H9 (cell line): ENCODE data around the gene ITGB2. TPM values are rescaled to one million over a fixed set of nuclear protein-coding genes. Genes with fewer than 3 reads are reported as not detected.

Experiments used
- DNase-seq: peaks from one replicate; pipeline ENCODE4 v3.0.0-alpha.2; 2017
- H2AFZ ChIP-seq: one replicate; pipeline ENCODE4 v1.6.1; 2013; ENCODE audit warnings: mild to moderate bottlenecking, low read length, control low read depth, moderate library complexity
- H2AK5ac ChIP-seq: 2 replicates; pipeline ENCODE4 v1.6.1; 2013; ENCODE audit warnings: low read length, control low read depth, mixed read lengths; ENCODE audit not compliant: insufficient read length
- H2BK120ac ChIP-seq: one replicate; pipeline ENCODE4 v1.6.1; 2013; ENCODE audit warnings: low read depth, mild to moderate bottlenecking, low read length, control low read depth, inconsistent platforms; ENCODE audit not compliant: poor library complexity, severe bottlenecking
- H2BK12ac ChIP-seq: 2 replicates; pipeline ENCODE4 v1.6.1; 2013; ENCODE audit warnings: low read length, control low read depth, mixed read lengths, low read depth; ENCODE audit not compliant: insufficient read length
- H2BK15ac ChIP-seq: 2 replicates; pipeline ENCODE4 v1.6.1; 2013; ENCODE audit warnings: low read depth, low read length, control low read depth
- H2BK20ac ChIP-seq: one replicate; pipeline ENCODE4 v1.6.1; 2013; ENCODE audit warnings: low read depth, mild to moderate bottlenecking, low read length, control low read depth, inconsistent platforms; ENCODE audit not compliant: poor library complexity, severe bottlenecking
- H2BK5ac ChIP-seq: 2 replicates; pipeline ENCODE4 v1.6.1; 2013; ENCODE audit warnings: low read length, control low read depth, mixed read lengths; ENCODE audit not compliant: insufficient read length
- H3K14ac ChIP-seq: 2 replicates; pipeline ENCODE4 v1.6.1; 2013; ENCODE audit warnings: low read length, control low read depth; ENCODE audit not compliant: insufficient read depth
- H3K18ac ChIP-seq: 2 replicates; pipeline ENCODE4 v1.6.1; 2013; ENCODE audit warnings: low read depth, mild to moderate bottlenecking, mixed read lengths, low read length, control low read depth; ENCODE audit not compliant: insufficient read length
- H3K23ac ChIP-seq: 2 replicates; pipeline ENCODE4 v1.6.1; 2013; ENCODE audit warnings: low read length, control low read depth, mixed read lengths, low read depth; ENCODE audit not compliant: insufficient read length
- H3K23me2 ChIP-seq: 2 replicates; pipeline ENCODE4 v1.6.1; 2013; ENCODE audit warnings: low read depth, mild to moderate bottlenecking, mixed read lengths, low read length, control low read depth; ENCODE audit not compliant: insufficient read length, poor library complexity, severe bottlenecking
- H3K27ac ChIP-seq: 2 replicates; pipeline ENCODE4 v1.5.1; 2013; ENCODE audit warnings: low read length, control low read depth, mixed read lengths, low read depth; ENCODE audit not compliant: insufficient read length
- H3K27me3 ChIP-seq: 2 replicates; pipeline ENCODE4 v1.6.1; 2013; ENCODE audit warnings: low read length, control low read depth, inconsistent platforms; ENCODE audit not compliant: insufficient read depth
- H3K4ac ChIP-seq: 2 replicates; pipeline ENCODE4 v1.6.1; 2013; ENCODE audit warnings: low read depth, mild to moderate bottlenecking, control low read depth, inconsistent platforms, low read length, moderate library complexity
- H3K4me1 ChIP-seq: 2 replicates; pipeline ENCODE4 v1.6.1; 2013; ENCODE audit warnings: low read length, control low read depth, inconsistent platforms; ENCODE audit not compliant: insufficient read depth
- H3K4me2 ChIP-seq: 2 replicates; pipeline ENCODE4 v1.6.1; 2013; ENCODE audit warnings: low read length, control low read depth, mixed read lengths; ENCODE audit not compliant: insufficient read length, insufficient read depth
- H3K56ac ChIP-seq: 2 replicates; pipeline ENCODE4 v1.6.1; 2013; ENCODE audit warnings: low read depth, mild to moderate bottlenecking, mixed read lengths, low read length, control low read depth; ENCODE audit not compliant: insufficient read length
- H3K79me1 ChIP-seq: 2 replicates; pipeline ENCODE4 v1.6.1; 2013; ENCODE audit warnings: low read depth, mild to moderate bottlenecking, moderate library complexity, low read length, control low read depth, inconsistent platforms; ENCODE audit not compliant: insufficient read depth, poor library complexity, severe bottlenecking
- H3K79me2 ChIP-seq: 2 replicates; pipeline ENCODE4 v1.6.1; 2013; ENCODE audit warnings: low read length, control low read depth, inconsistent platforms; ENCODE audit not compliant: insufficient read depth
- H3K9ac ChIP-seq: 2 replicates; pipeline ENCODE4 v1.6.1; 2013; ENCODE audit warnings: low read length, control low read depth, mixed read lengths; ENCODE audit not compliant: insufficient read length; ENCODE audit errors: extremely low read depth
- H3K9me3 ChIP-seq: one replicate; pipeline ENCODE4 v1.6.1; 2013; ENCODE audit warnings: low read depth, low read length, inconsistent platforms; ENCODE audit not compliant: control insufficient read depth
- H3T11ph ChIP-seq: one replicate; pipeline ENCODE4 v1.6.1; 2013; ENCODE audit warnings: mild to moderate bottlenecking, low read length, control low read depth, inconsistent platforms
- H4K20me1 ChIP-seq: one replicate; pipeline ENCODE4 v1.6.1; 2013; ENCODE audit not compliant: control insufficient read depth, insufficient read length, insufficient read depth
- H4K5ac ChIP-seq: 2 replicates; pipeline ENCODE4 v1.6.1; 2013; ENCODE audit warnings: low read depth, mild to moderate bottlenecking, mixed read lengths, low read length, control low read depth; ENCODE audit not compliant: insufficient read length
- H4K8ac ChIP-seq: replicated peaks from 2 replicates; pipeline ENCODE4 v1.6.1; 2013; ENCODE audit warnings: low read length, control low read depth, mixed read lengths, low read depth; ENCODE audit not compliant: insufficient read length
- H4K91ac ChIP-seq: 2 replicates; pipeline ENCODE4 v1.6.1; 2013; ENCODE audit warnings: low read depth, mild to moderate bottlenecking, moderate library complexity, mixed read lengths, low read length, control low read depth; ENCODE audit not compliant: insufficient read length
- H3K27ac Mint-ChIP-seq, 3 experiments: 2 replicates in 2 of 3; 3 replicates in 1 of 3; pipeline ENCODE4 v1.8.0; 2020 to 2021; ENCODE audit warnings: mixed read lengths in 3 of 3, mild to moderate bottlenecking in 1 of 3, moderate library complexity in 1 of 3
- H3K27me3 Mint-ChIP-seq: 2 replicates; pipeline ENCODE4 v1.8.0; 2021; ENCODE audit warnings: low read depth, mild to moderate bottlenecking, moderate library complexity, mixed read lengths
- H3K36me3 Mint-ChIP-seq, 3 experiments: 2 replicates in 2 of 3; 3 replicates in 1 of 3; pipeline ENCODE4 v1.8.0; 2020 to 2021; ENCODE audit warnings: low read depth in 3 of 3, mixed read lengths in 3 of 3; ENCODE audit not compliant: insufficient read depth in 1 of 3
- H3K4me1 Mint-ChIP-seq, 2 experiments: 2 replicates each; pipeline ENCODE4 v1.8.0; 2020; ENCODE audit warnings: mixed read lengths in 2 of 2
- H3K4me3 Mint-ChIP-seq, 2 experiments: 2 replicates in 1 of 2; 3 replicates in 1 of 2; pipeline ENCODE4 v1.8.0; 2020 to 2021; ENCODE audit warnings: mild to moderate bottlenecking in 2 of 2, mixed read lengths in 2 of 2, moderate library complexity in 1 of 2
- H3K9me3 Mint-ChIP-seq, 2 experiments: 2 replicates in 1 of 2; 3 replicates in 1 of 2; pipeline ENCODE4 v1.8.0; 2020; ENCODE audit warnings: mild to moderate bottlenecking in 2 of 2, mixed read lengths in 2 of 2, moderate library complexity in 1 of 2
- CTCF ChIP-seq: fragments of 200-600 bp; sonication (generic); conservative IDR thresholded peaks from 3 replicates; pipeline ENCODE4 v1.8.0; 2021; ENCODE audit warnings: antibody characterized with exemption, mild to moderate bottlenecking
- WGBS: extraction: QIAGEN DNeasy Blood & Tissue Kit; methylation state at CpG from one replicate; pipeline ENCODE4 v1.1.7; 2013; ENCODE audit warnings: missing lambda C conversion rate, low lambda C conversion rate, mixed read lengths; ENCODE audit not compliant: insufficient read length; ENCODE audit errors: extremely low coverage; 5-methylcytosine and 5-hydroxymethylcytosine counted together
- total RNA-seq: library from RNA; stranded (reverse); gene quantifications from 2 replicates; pipeline ENCODE4 v1.2.1, GENCODE V29; 2021

The ITGB2 gene
- total RNA-seq, 1 experiment from 2014 or later, result 1.1 TPM

GRCh38 chr21:44946254-44947041, 25.7 kb upstream of the ITGB2 start:
- no peak overlapping the region for H3T11ph ChIP-seq
- H3K9me3 ChIP-seq, result no peaks in the 10 kb centered on the region
- no peaks in the 10 kb centered on the region for H3K27me3 ChIP-seq
- no peak overlapping the region for H3K56ac ChIP-seq
- H3K79me2 ChIP-seq, result peaks cover 47% of the 10 kb centered on the region; the same call in 1 of the 2 replicates
- H2BK120ac ChIP-seq, result no peak overlapping the region
- no peak overlapping the region for H4K5ac ChIP-seq
- no peak for DNase-seq
- H4K91ac ChIP-seq, result no peak overlapping the region
- Mint-ChIP-seq H3K4me3 (no peak overlapping the region), H3K27ac (no peak overlapping the region), H3K36me3 (peaks cover 30 to 58% (median 52%) of the 10 kb centered on the region in 3 experiments; a peak in 6 of 7 replicates), H3K27me3 (peaks cover 2% of the 10 kb centered on the region; the same call in 1 of the 2 replicates), H3K9me3 (no peaks in the 10 kb centered on the region), H3K4me1 (peaks cover 8 to 12% of the 10 kb centered on the region in 2 experiments)
- H3K4me1 ChIP-seq, result no peaks in the 10 kb centered on the region
- no peak overlapping the region for H3K18ac ChIP-seq
- TF ChIP-seq CTCF, result no peak
- no peak overlapping the region for H2AK5ac ChIP-seq
- no peaks in the 10 kb centered on the region for H3K23me2 ChIP-seq
- peaks cover 6% of the 10 kb centered on the region for H3K79me1 ChIP-seq
- H3K14ac ChIP-seq, result no peak overlapping the region
- WGBS, result no CpG with 5 or more reads among the region's 25 CpGs
- no peak overlapping the region for H2AFZ ChIP-seq
- H2BK12ac ChIP-seq, result no peak overlapping the region
- H4K20me1 ChIP-seq, result no peaks in the 10 kb centered on the region
- H3K9ac ChIP-seq, result no peak overlapping the region
- no peak overlapping the region for H3K4me2 ChIP-seq
- no peak overlapping the region for H3K27ac ChIP-seq
- H3K23ac ChIP-seq, result no peak overlapping the region
- H2BK20ac ChIP-seq, result no peak overlapping the region
- H3K4ac ChIP-seq, result no peak overlapping the region
- H4K8ac ChIP-seq, result no peak overlapping the region
- no peak overlapping the region for H2BK5ac ChIP-seq
- no peak overlapping the region for H2BK15ac ChIP-seq
